GM19397 (cell line): ENCODE measurements around the gene MAGI1.

Source experiments
- ATAC-seq: cut with Tn5 transposase; IDR thresholded peaks from one replicate; pipeline ENCODE4 v1.9.1; 2021; ENCODE audit warnings: mild to moderate bottlenecking, moderate library complexity; ENCODE audit not compliant: unreplicated experiment

MAGI1 gene

DNA sequence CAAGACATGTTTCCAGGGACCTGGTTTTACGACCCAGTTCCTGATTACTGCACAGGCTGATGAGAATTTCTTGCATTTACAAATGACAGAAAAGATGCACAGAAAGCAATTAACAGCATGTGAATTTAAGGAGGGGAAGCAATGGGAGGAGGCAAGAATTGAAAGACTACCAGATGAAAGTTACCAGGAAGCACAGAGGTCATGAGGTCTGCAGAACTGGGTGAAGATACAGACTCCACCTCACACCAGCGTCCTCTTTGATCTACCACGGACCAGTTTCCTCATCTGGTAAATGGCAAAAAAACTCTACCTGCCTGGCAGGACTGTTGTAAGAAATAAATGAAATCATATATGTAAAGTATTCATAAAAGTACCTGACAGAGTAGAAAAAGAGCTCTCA, 266.0 kb downstream of the MAGI1 start:
- no peak for ATAC-seq

DNA sequence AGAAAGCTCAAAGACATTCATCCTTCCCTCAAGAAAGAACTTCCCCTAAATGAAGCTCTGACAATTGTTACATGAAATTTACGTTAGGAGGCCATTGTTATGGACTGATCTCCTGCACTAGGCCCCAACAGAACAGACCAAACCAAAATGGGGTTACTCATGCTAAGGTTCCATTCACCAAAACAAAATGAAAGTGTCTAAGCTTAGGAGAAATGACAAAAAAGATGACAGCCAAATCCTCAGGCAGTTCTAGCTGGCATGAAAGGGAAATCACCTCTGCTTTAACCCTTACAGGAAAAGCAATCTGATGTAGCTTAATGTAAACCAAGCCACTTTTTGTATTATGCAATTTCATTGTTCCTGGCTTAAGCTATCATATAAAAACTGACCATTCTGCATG, 271.2 kb downstream of the MAGI1 start:
- no peak for ATAC-seq

- no peak for ATAC-seq
These were observed 276.5 kb downstream of the MAGI1 start for GRCh38 chr3:65762235-65762580.

DNA sequence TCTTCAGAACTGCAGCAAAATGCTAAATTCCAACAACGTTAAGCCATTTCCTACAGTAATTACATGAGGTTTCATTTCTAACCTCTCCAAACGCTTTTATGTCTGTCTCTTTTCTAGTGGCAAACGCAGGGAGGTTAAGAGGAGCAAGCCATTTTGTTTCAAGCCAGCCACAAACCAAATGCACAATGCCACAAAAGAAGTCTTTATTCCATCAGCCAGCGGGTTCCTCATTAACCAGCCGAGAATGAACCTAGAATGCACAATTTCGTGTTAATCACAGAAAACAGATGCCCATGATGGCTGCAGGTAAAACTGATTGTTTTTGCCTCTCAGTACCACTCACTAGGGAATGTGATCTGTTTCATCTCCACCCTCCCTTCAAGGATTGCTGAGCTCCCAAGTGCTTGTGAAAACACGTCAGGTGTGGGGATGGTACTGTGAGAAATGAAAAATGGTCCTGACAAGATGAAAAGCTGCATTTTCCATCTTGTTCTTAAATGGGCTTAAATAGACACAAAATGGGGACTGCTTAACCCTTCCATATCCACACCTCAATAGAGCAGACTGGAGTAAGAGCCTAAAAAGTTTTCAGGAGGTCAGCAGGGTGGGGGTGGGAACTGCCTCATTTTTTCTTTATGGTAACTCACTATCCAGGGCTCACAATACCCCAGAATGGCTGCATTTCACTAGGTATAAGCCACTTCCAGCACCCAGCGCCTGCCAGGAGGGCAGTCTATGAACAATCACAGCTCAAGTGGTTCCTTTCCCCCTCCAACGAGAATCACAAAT, 277.1 kb downstream of the MAGI1 start:
- ATAC-seq, result no peak

DNA sequence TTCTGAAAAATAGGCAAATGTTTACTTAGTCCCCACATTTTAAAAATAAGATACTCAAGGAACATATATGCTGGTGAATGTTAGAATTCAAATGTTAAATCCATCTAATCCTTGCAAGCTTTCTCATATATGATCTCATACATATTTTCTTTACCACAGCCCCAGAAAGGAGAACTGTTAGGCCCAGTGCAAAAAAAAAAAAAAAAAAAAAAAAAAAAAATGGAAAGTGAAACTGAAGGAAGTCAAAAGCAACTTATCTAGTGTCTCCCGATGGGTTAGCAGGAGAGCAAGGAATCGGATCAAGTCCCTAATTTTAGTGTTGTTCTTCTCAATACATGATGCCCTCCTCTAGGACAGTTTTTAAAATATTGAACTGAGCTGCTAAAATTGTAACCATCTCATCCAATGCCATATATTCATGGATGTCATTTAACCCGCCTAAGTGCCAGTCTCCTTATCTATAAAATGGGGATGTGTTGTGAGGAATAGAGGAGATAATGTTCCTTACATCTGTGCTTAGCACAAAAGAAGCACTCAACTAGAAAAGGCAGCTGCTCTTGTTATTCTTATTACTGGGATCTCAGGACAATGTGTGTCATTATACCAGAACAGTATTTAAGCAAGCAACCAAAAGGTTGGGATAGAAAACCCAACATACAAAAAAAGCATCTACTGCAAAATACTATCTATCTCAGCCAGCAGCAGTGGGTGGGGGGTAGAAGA, 279.7 kb downstream of the MAGI1 start:
- ATAC-seq, result no peak

GRCh38 chr3:65758438-65758837, 280.3 kb downstream of the MAGI1 start:
- no peak for ATAC-seq

DNA sequence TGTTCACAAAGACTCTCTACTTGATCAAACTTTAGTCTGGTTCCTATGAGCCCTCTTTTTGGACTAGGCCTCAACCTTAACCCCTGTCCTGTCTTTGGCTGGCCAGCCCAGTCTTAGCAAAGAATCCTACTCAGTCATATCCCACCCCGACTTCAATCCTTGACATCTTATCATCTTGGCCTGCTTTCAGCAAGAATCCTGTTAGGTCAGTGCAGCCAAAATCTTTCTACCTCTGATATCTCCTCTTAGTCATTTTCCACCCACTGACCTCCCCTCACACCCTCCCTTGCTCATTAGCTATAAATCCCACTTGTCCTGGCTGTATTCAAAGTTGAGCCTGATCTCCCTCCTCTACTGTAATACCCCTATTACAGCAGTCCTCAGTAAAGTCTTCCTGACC, 286.1 kb downstream of the MAGI1 start:
- no peak for ATAC-seq

- no peak for ATAC-seq
These were observed 287.5 kb downstream of the MAGI1 start for GRCh38 chr3:65751123-65751700.

DNA sequence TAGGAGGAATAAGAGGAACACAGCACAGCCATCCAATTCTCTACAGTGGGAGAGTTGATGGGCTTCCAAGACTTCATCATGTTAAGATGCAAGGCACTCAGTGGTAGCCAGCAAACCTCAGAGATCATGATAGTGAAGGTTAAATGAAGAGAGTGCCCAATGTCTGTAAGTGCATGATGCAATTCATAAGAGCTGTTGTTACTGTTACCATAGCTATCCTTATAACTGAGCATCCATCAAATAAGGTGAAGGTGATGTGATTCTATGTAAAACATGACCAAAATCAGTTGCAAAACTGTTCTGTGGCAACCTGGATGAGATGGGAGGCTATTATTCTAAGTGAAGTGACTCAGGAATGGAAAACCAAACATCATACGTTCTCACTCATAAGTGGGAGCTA, 289.7 kb downstream of the MAGI1 start:
- no peak for ATAC-seq

- no peak for ATAC-seq
These were observed 290.4 kb downstream of the MAGI1 start for GRCh38 chr3:65748326-65748725.

DNA sequence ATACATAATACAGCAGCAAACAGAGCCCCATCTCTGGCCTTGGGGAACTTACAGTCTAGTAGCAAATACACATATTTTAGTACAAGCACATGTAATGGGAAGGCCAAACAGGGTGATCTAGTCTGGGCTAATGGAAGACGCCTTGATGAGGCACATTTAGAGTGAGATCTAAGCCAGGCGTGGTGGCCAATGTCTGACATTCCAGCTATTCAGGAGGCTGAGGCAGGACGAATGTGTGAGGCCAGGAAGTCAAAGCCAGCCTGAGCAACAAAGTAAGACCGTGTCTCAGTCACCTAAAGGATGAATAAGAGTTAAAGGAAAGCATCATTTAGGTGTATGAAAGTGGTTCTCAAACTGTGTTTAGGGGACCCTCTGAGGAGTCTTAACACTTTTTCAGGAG, 291.9 kb downstream of the MAGI1 start:
- ATAC-seq, result no peak

DNA sequence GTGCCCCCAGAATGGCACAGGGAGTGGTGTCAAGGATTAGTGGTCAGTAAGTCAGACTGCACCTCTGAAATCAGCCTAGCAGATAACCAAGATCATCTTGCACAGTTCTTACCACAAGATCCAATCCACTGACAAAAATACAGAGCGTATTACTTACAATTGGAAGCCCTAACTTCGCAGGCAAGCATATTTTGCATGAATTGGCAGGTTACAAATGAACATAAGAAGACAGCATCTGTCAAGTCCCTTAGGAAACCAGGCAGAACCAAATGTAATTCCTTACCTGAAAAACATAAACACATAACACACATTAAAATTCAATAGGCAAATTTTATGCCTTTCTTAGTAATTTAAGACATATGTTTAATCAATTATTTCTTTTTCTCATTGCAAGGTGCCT, 293.4 kb downstream of the MAGI1 start:
- ATAC-seq, result no peak

GRCh38 chr3:65742914-65743313, 295.8 kb downstream of the MAGI1 start:
- ATAC-seq, result no peak

DNA sequence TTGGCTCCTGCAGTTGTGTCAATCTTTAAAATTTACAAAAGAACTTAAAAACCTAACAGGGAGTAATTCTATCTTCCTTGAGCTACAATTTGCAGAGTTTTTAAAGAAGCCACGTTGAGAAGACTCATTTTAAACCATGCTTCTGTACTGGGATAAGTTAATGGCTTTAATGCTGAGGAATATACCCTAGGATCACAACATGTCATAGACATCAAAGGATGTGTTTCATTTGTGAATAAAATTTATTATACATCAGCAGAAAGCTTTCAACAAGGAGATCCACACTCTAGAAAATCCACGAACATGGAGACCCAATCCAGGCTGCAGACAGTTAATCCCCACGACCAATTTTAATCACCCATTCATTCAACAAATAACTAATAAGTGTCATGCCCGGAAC, 297.2 kb downstream of the MAGI1 start:
- no peak for ATAC-seq

DNA sequence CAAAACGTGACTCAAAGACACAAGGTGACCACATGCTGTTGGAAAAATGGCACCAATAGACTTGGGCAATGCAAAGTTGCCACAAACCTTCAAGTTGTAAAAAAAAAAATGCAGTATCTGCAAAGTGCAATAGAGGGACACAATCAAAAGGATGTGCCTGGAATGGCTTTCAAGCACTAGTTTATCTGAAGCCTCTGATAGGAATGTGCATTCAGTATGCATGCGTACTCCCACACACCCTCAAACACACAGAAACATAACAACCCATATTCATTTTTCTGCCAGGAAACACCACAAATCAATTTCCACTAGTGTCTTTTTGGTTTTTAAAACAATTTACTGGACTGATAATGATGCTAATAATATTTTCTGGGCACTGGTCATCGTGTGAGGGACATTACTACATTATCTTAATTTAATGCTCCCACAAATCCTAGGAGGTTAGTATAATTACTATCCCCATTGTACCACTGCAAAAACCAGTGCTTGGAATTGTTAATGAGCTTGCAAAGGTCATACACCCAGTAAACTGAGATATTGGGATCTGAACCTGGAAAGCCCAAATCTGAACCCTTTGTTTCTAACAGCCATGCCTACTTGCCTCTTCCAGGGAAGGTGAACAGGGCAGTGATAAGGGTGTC, 298.7 kb downstream of the MAGI1 start:
- ATAC-seq, result no peak

DNA sequence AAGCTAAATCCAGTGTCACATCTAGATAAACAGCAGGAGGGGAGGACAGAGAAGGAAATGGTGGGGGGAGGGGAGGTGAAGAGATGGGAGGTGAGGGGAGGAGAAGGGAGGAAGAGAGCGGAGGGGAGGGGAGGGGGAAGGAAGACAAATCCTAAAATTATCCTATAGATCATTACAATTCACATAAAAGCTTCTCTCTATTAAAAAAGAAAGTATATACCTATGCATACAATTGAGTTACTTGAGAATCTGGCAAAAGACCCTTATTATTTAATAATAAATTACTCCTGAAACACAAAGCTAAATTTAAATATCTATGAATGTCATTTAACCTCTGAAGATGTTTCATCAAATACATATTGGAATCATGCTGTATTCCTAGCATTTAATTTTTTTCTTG, 303.9 kb downstream of the MAGI1 start:
- no peak for ATAC-seq

DNA sequence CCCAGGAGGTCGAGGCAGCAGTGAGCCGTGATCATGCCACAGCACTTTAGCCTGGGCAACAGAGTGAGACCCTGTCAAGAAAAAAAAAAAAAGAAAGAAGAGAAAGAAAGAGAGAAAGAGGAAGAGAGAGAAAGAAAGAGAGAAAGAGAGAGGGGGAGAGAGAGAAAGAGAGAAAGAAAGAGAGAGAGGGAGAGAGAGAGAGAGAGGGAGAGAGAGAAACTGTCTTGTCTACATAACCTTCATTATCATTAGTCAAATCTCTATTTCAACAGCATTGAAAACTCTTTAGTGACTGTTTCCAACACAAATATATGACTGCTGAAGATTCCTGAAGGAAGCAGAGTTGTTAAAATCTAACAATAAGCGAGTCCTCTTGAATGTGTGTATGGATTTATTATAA, 304.3 kb downstream of the MAGI1 start:
- no peak for ATAC-seq

GRCh38 chr3:65733459-65733858, 305.3 kb downstream of the MAGI1 start:
- no peak for ATAC-seq

DNA sequence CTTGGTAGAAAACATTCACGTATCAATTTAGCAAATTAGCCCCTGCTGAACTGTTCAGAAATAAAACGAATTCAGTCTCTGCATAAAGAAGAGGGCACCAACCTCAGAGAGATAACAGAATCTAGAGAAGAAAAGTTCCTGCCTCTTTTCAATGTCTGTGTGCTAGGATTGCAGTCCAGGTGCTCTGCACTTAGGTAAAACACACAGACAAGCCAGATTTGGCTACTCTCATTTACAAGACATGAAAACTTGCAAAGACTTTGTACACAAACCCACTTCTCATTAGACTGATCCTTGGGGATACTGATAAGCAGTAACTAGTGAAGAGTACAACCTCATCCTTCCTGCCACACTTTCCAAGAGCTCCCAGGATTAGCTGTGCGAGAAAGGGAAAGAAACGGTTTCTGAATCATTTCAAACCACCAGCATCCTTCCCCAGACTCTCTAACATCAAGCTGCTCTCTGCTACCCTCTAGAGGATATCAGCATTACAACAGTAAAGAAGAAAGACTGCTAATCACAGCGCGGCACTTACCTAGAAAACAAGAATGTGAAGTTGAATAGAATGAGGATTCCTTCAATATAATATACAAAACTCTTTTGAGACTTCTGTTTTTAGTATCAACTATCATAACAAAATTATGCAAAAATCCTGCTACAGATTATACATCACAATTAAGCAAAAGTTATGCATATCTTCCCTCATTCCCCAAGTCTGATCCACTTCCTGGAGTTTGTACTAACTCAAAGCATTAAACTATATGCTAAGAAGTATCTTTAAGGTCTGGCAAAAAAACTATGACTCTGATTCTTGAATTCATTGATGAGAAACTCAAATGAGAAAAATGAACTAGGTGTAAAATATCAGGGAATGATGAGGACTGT, 306.4 kb downstream of the MAGI1 start:
- ATAC-seq, result peak; percentile 94

GRCh38 chr3:65730449-65730848, 308.3 kb downstream of the MAGI1 start:
- ATAC-seq, result no peak

DNA sequence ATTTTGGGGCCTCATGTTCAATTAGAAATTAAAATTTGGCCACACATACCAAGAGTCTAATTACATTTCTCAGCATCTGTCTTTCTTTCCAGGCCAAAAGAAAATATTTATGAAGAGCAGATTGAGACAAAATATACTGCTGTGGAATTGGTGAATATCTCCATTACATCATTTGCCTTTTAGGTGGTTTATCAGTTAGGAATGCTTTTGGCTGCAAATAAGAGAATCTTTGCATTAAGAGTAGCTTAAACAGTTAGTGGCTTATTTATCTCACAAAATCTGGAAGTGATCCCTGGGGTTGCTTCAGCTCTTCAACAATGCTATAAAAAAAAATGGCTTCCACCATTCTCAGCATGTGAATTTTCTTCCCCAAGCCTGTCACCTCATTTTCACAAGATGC, 308.7 kb downstream of the MAGI1 start:
- ATAC-seq, result no peak
